Measurements from ENCODE around the gene ZBTB42.

ZBTB42 gene

GRCh38 chr14:104799244-104800014, 1.5 kb upstream of the ZBTB42 start:
- no peak overlapping the region; the same call in 1 of the 2 replicates for H3K27ac ChIP-seq (ENCODE audit: extremely low read depth, low read depth, low read length)
- ChIA-PET CTCF (interaction anchor here (1.0 kb wide), 1 partner anchor 31 kb away, joined by 4 read pairs; no protein-coding TSS in a partner anchor), POLR2A (no interaction called here)
- H3K36me3 ChIP-seq (ENCODE audit: control insufficient read depth in 2 of 2, insufficient read depth in 1 of 2, low read length in 2 of 2) = no peaks in the 10 kb centered on the region
- TF ChIP-seq CTCF (tag by site-specific recombination; IDR thresholded peaks at IDR 0.05) (no peak), ZFP37 (tag by site-specific recombination; IDR thresholded peaks at IDR 0.05) (no peak), ZBTB20 (tag by site-specific recombination; IDR thresholded peaks at IDR 0.05) (peak; percentile 17; the same call in 1 of the 2 replicates), ZNF221 (tag by site-specific recombination; IDR thresholded peaks at IDR 0.05; ENCODE audit: borderline replicate concordance) (no peak), PATZ1 (tag by site-specific recombination; IDR thresholded peaks at IDR 0.05) (peak; percentile 51), SP2 (tag by site-specific recombination; IDR thresholded peaks at IDR 0.05) (peak; percentile 16; the same call in 1 of the 2 replicates), ZNF398 (tag by site-specific recombination; IDR thresholded peaks at IDR 0.05) (peak; percentile 87), ZBTB17 (tag by site-specific recombination; IDR thresholded peaks at IDR 0.05) (no peak), ZNF600 (tag by site-specific recombination; IDR thresholded peaks at IDR 0.05) (peak; percentile 82)
- H3K4me3 ChIP-seq (ENCODE audit: low read depth, low read length) = no peak overlapping the region
- H3K4me1 ChIP-seq (ENCODE audit: control insufficient read depth, insufficient read depth, low read length) = peaks cover 5% of the 10 kb centered on the region
- no peaks in the 10 kb centered on the region for H3K9me3 ChIP-seq (ENCODE audit: control insufficient read depth, insufficient read depth, low read depth, low read length)

- ChIA-PET POLR2A (interaction anchor here (1.6 kb wide), 1 partner anchor 26 kb away, joined by 7 read pairs; no protein-coding TSS in a partner anchor), CTCF (no interaction called here)
- no peaks in the 10 kb centered on the region for H3K36me3 ChIP-seq (ENCODE audit: control insufficient read depth in 2 of 2, insufficient read depth in 1 of 2, low read length in 2 of 2)
- TF ChIP-seq ZNF747 (tag by site-specific recombination; IDR thresholded peaks at IDR 0.05) = no peak
- TF ChIP-seq KLF17 (tag by site-specific recombination; IDR thresholded peaks at IDR 0.05) = peak; percentile 68; the same call in 1 of the 2 replicates
- TF ChIP-seq ZIC2 (tag by site-specific recombination; IDR thresholded peaks at IDR 0.05) = peak; percentile 59
- TF ChIP-seq ZNF585B (tag by site-specific recombination; IDR thresholded peaks at IDR 0.05) = no peak
- no peak for TF ChIP-seq ZNF473 (tag by site-specific recombination; IDR thresholded peaks at IDR 0.05)
- no peak for TF ChIP-seq ZNF610 (tag by site-specific recombination; IDR thresholded peaks at IDR 0.05; ENCODE audit: borderline replicate concordance)
- 0 out of 2 replicates have a peak, but pooled peaks have one; percentile 19 for TF ChIP-seq ZNF692 (tag by site-specific recombination; IDR thresholded peaks at IDR 0.05)
- TF ChIP-seq ZNF114 (tag by site-specific recombination; IDR thresholded peaks at IDR 0.05) = no peak
- no peak for TF ChIP-seq ZBTB20 (tag by site-specific recombination; IDR thresholded peaks at IDR 0.05)
- TF ChIP-seq ZNF600 (tag by site-specific recombination; IDR thresholded peaks at IDR 0.05) = 0 out of 2 replicates have a peak, but pooled peaks have one; percentile 4
- no peak for TF ChIP-seq ZBTB6 (tag by site-specific recombination; IDR thresholded peaks at IDR 0.05)
- TF ChIP-seq GLIS2 (tag by site-specific recombination; IDR thresholded peaks at IDR 0.05) = peak; percentile 74
Measured at GRCh38 chr14:104800015-104800770, 708 bp upstream of the ZBTB42 start.

More at GRCh38 chr14:104800015-104800770, 708 bp upstream of the ZBTB42 start:
- H3K9me3 ChIP-seq (ENCODE audit: control insufficient read depth, insufficient read depth, low read depth, low read length) = no peaks in the 10 kb centered on the region
- H3K4me1 ChIP-seq (ENCODE audit: control insufficient read depth, insufficient read depth, low read length) = peaks cover 3% of the 10 kb centered on the region
- no peak overlapping the region; the same call in 1 of the 2 replicates for H3K27ac ChIP-seq (ENCODE audit: extremely low read depth, low read depth, low read length)
- peak overlapping the region; percentile 43 for H3K4me3 ChIP-seq (ENCODE audit: low read depth, low read length)

Data from HEK293 (cell line).